Mononuclear cell (primary cell): ENCODE results near the gene TMEM240. TPM values are rescaled to one million over a fixed set of nuclear protein-coding genes. Genes with fewer than 3 reads are reported as not detected.

Experiments used
- H3K27me3 ChIP-seq: 2 replicates; pipeline ENCODE4 v1.6.0; 2011; ENCODE audit warnings: low read length, control low read depth; ENCODE audit not compliant: insufficient read depth
- H3K4me1 ChIP-seq: 2 replicates; pipeline ENCODE4 v1.5.1; 2011; ENCODE audit warnings: mild to moderate bottlenecking, low read length, control low read depth; ENCODE audit not compliant: insufficient read depth
- H3K4me3 ChIP-seq: 2 replicates; pipeline ENCODE4 v1.5.1; 2011; ENCODE audit warnings: mild to moderate bottlenecking, low read length, moderate library complexity
- H3K9me3 ChIP-seq: 2 replicates; pipeline ENCODE4 v1.5.1; 2011; ENCODE audit warnings: low read depth, mild to moderate bottlenecking, control low read depth, low read length
- total RNA-seq: library from RNA; depleted of rRNA; stranded (reverse); fragments of >200 nt; gene quantifications from one replicate; pipeline ENCODE4 v1.2.3, GENCODE V29; 2012

The TMEM240 gene
- total RNA-seq: not detected

- no peak within 1 kb of the TSS for H3K4me3 ChIP-seq
- H3K4me1 ChIP-seq: peaks cover 4% of the 10 kb centered on the region
- no peaks in the 10 kb centered on the region for H3K9me3 ChIP-seq
- H3K27me3 ChIP-seq: no peaks in the 10 kb centered on the region
Observed at GRCh38 chr1:1540090-1540817, at the start of gene TMEM240. Gene TMEM240, minus strand, starts transcription at chr1:1540624. Its CDS starts 278 bp downstream, at chr1:1540346.

GRCh38 chr1:1583347-1584010 lies 43.1 kb upstream of the TMEM240 start:
- no peaks in the 10 kb centered on the region for H3K9me3 ChIP-seq
- no peaks in the 10 kb centered on the region for H3K4me1 ChIP-seq
- H3K4me3 ChIP-seq: no peak overlapping the region
- H3K27me3 ChIP-seq: peaks cover 5% of the 10 kb centered on the region

- no peaks in the 10 kb centered on the region for H3K9me3 ChIP-seq
- H3K27me3 ChIP-seq: peaks cover 5% of the 10 kb centered on the region
- H3K4me3 ChIP-seq: no peak overlapping the region
- no peaks in the 10 kb centered on the region for H3K4me1 ChIP-seq
Observed at GRCh38 chr1:1582585-1583346, 42.3 kb upstream of the TMEM240 start.

- peaks cover 5% of the 10 kb centered on the region for H3K27me3 ChIP-seq
- no peak overlapping the region for H3K4me3 ChIP-seq
- peaks cover 12% of the 10 kb centered on the region for H3K4me1 ChIP-seq
- H3K9me3 ChIP-seq: no peaks in the 10 kb centered on the region
Observed at GRCh38 chr1:1578371-1578940, 38.0 kb upstream of the TMEM240 start.

GRCh38 chr1:1577367-1578011 lies 37.1 kb upstream of the TMEM240 start:
- Histone ChIP-seq H3K27me3 (peaks cover 5% of the 10 kb centered on the region), H3K9me3 (no peaks in the 10 kb centered on the region), H3K4me1 (peaks cover 22% of the 10 kb centered on the region), H3K4me3 (no peak overlapping the region)

GRCh38 chr1:1574721-1575537 lies 34.5 kb upstream of the TMEM240 start, which contains the start of gene SSU72:
Gene SSU72, minus strand, starts transcription at chr1:1574863. Its CDS starts 306 bp downstream, at chr1:1574557.
- Histone ChIP-seq H3K9me3 (no peaks in the 10 kb centered on the region), H3K27me3 (no peaks in the 10 kb centered on the region), H3K4me1 (peaks cover 32% of the 10 kb centered on the region), H3K4me3 (peak within 1 kb of the TSS; percentile 96)

- no peaks in the 10 kb centered on the region for H3K9me3 ChIP-seq
- H3K27me3 ChIP-seq: no peaks in the 10 kb centered on the region
- peaks cover 32% of the 10 kb centered on the region for H3K4me1 ChIP-seq
- peak overlapping the region; percentile 96 for H3K4me3 ChIP-seq
Observed at GRCh38 chr1:1573843-1574720, 33.7 kb upstream of the TMEM240 start.

- Histone ChIP-seq H3K4me3 (no peak overlapping the region), H3K27me3 (no peaks in the 10 kb centered on the region), H3K4me1 (peaks cover 36% of the 10 kb centered on the region), H3K9me3 (no peaks in the 10 kb centered on the region)
Observed at GRCh38 chr1:1569341-1569740, 28.9 kb upstream of the TMEM240 start.

GRCh38 chr1:1567891-1568291 lies 27.5 kb upstream of the TMEM240 start:
- H3K27me3 ChIP-seq: no peaks in the 10 kb centered on the region
- H3K4me1 ChIP-seq: peaks cover 27% of the 10 kb centered on the region
- no peaks in the 10 kb centered on the region for H3K9me3 ChIP-seq
- H3K4me3 ChIP-seq: no peak overlapping the region

- Histone ChIP-seq H3K9me3 (no peaks in the 10 kb centered on the region), H3K27me3 (no peaks in the 10 kb centered on the region), H3K4me1 (peaks cover 22% of the 10 kb centered on the region), H3K4me3 (no peak overlapping the region)
Observed at GRCh38 chr1:1567152-1567875, 26.9 kb upstream of the TMEM240 start.

GRCh38 chr1:1565340-1565739 lies 24.9 kb upstream of the TMEM240 start:
- no peaks in the 10 kb centered on the region for H3K27me3 ChIP-seq
- H3K4me1 ChIP-seq: peaks cover 17% of the 10 kb centered on the region
- no peak overlapping the region for H3K4me3 ChIP-seq
- no peaks in the 10 kb centered on the region for H3K9me3 ChIP-seq

GRCh38 chr1:1564268-1564667 lies 23.8 kb upstream of the TMEM240 start:
- Histone ChIP-seq H3K9me3 (no peaks in the 10 kb centered on the region), H3K4me3 (no peak overlapping the region), H3K27me3 (no peaks in the 10 kb centered on the region), H3K4me1 (peaks cover 13% of the 10 kb centered on the region)

GRCh38 chr1:1563688-1564087 lies 23.3 kb upstream of the TMEM240 start:
- Histone ChIP-seq H3K4me1 (peaks cover 13% of the 10 kb centered on the region), H3K27me3 (no peaks in the 10 kb centered on the region), H3K9me3 (no peaks in the 10 kb centered on the region), H3K4me3 (no peak overlapping the region)
